ENCODE results near the gene SLC9A1.

- TF ChIP-seq CTCF (conservative IDR thresholded peaks at IDR 0.05; ENCODE audit: low read length), result no peak
- no peak for TF ChIP-seq EZH2phosphoT487 (IDR thresholded peaks at IDR 0.05; ENCODE audit: borderline replicate concordance, low read depth, low read length)
Measured at GRCh38 chr1:27176954-27177353, 22.0 kb upstream of the SLC9A1 start.

Data from OCI-LY7 (cell line).